Fibroblast of pulmonary artery (primary cell): ENCODE data around the gene ZNF800.

Source experiments
- DNase-seq: peaks from one replicate; pipeline ENCODE4 v3.0.0-alpha.2; 2010; ENCODE audit warnings: low read depth
- H3K4me3 ChIP-seq: replicated peaks from 2 replicates; pipeline ENCODE4 v1.5.1; 2011; ENCODE audit warnings: low read depth, mild to moderate bottlenecking, control low read depth, low read length, moderate library complexity
- CTCF ChIP-seq: IDR thresholded peaks from 2 replicates; pipeline ENCODE4 v1.5.1; 2011; ENCODE audit warnings: mild to moderate bottlenecking, control low read depth, low read length, inconsistent platforms; ENCODE audit errors: missing control alignments

Gene ZNF800

DNA sequence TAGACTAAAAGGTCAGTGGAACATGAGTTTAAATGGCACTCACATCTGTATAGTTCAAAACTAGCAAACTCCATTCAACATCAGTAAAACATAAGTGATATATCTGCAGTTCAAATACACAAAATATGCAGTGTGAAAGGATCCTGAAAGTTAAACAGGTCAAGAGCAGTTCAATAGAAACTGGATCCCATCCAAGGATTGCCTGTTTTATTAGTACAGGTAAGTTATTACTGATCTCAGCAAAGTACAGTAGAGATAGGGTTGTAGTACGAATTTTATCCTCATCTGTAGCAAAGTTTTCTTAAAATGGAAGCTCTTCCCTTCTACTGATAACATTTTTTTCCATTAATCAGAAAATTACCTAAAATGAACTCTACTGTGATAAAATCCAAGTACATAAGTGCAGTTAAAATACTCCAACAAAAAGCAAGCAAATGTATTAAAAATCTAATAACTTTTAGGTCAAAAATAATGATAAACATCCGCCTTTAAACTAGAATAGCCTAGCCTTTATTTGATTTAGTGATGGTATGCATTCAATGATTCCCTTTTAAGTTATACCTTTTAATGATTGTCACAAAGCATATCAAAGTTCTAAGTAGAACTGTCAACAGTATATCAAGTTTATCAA is 2.2 kb downstream of the ZNF800 start:
- no peak for DNase-seq
- TF ChIP-seq CTCF, result no peak
- H3K4me3 ChIP-seq, result no peak overlapping the region

- DNase-seq, result no peak
- TF ChIP-seq CTCF, result no peak
- H3K4me3 ChIP-seq, result no peak overlapping the region
Observed at GRCh38 chr7:127389321-127389720, 3.2 kb downstream of the ZNF800 start.

GRCh38 chr7:127387974-127388373 is 4.5 kb downstream of the ZNF800 start:
- H3K4me3 ChIP-seq, result no peak overlapping the region
- no peak for DNase-seq
- no peak for TF ChIP-seq CTCF

DNA sequence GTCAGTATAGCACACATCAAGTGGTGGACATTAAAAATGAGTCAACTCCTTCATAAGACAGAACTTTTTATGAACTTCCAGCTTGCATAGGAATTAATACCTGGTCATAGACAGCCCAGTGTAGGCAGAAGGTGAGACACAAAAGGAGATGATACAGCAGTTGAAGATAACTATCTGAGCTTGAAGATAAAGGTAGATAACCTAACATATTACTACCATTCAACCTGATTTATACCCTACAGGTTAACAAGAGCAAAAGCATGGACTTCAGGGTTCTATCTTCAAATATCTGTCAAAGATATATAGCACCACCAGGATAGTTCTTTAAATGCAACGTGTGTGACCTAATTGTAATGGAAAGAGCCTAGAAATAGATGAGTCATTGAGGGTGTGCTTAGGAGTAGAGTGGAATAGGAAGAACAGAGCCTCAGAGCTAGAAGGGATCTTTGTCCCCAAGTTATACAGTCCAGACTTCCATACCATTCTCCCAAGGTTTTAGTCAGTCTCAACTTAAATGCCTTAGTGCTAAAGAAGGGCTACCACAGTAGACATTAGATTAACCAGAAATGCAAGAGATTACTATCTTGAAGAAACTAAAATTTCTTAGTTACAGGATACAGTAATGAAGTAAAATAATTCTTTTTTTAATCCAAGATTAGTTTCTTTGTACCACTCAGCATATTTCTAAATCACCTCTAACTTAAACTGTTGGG is 9.2 kb downstream of the ZNF800 start:
- no peak overlapping the region for H3K4me3 ChIP-seq
- peak; percentile 36 for DNase-seq
- no peak for TF ChIP-seq CTCF

DNA sequence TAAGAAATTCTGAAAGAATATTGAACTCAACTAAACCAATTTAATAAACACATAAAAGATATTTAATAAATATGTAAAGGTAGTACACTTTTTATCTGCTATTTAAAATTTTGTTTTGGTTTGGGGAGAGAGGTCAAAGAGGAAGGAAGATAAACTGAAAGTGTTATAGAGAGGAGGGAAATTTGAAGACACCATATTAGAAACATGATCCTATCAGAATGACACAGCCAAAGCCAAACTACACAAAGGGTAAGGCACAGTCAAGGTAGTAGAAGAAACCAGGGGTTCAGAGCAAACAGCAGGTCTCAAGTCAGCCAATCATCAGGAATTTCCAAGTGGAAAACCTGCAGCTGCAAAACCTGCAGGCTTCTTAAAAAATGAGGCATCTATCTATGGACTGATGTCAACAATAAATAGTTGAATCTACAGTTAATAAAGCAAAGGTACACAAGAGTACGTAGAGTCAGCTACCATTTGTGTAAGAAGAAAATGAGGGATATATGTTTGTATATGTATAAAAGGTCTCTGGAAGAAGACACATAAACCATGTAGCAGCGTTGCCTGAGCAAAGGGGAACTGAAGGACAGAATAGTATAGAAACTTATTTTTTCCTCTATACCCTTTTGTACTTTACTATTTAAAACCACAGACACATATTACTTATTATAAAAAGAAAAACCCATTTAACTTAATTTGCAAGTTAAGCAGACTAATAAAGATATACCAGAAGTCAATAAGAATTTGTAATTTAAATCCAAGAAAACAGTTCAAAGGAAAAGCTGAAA is 10.0 kb downstream of the ZNF800 start:
- DNase-seq, result no peak

GRCh38 chr7:127380479-127380878 is 12.0 kb downstream of the ZNF800 start:
- no peak for TF ChIP-seq CTCF
- H3K4me3 ChIP-seq, result no peak overlapping the region
- DNase-seq, result no peak

More for the DNA sequence above, 10.0 kb downstream of the ZNF800 start:
- H3K4me3 ChIP-seq, result no peak overlapping the region
- no peak for TF ChIP-seq CTCF
